HUES48 (cell line): Measurements from ENCODE around the gene NTN4.
A peak's percentile ranks its signal among the peaks of the same experiment; 100 is the strongest.
"Not testable (repeated sequence)": the region's sequence is repeated elsewhere in the genome, so short reads cannot be mapped to it uniquely, and the experiment has no call there.

ENCODE experiments used
- H3K27ac ChIP-seq: one replicate; pipeline ENCODE4 v1.7.0; 2013; ENCODE audit warnings: low read depth, low read length, inconsistent platforms
- H3K27me3 ChIP-seq: 2 replicates; pipeline ENCODE4 v1.6.1; 2013; ENCODE audit warnings: mild to moderate bottlenecking, low read length; ENCODE audit not compliant: control insufficient read depth, insufficient read depth
- H3K36me3 ChIP-seq: 2 replicates; pipeline ENCODE4 v1.6.1; 2013; ENCODE audit warnings: low read length; ENCODE audit not compliant: control insufficient read depth, insufficient read depth
- H3K4me1 ChIP-seq: 2 replicates; pipeline ENCODE4 v1.6.1; 2013; ENCODE audit warnings: mild to moderate bottlenecking, low read length; ENCODE audit not compliant: control insufficient read depth, insufficient read depth
- H3K4me3 ChIP-seq: 2 replicates; pipeline ENCODE4 v1.5.1; 2013; ENCODE audit warnings: mild to moderate bottlenecking, low read depth, low read length
- H3K9ac ChIP-seq: 2 replicates; pipeline ENCODE4 v1.6.1; 2013; ENCODE audit warnings: mild to moderate bottlenecking, low read depth, low read length, moderate library complexity
- H3K9me3 ChIP-seq: 2 replicates; pipeline ENCODE4 v1.6.1; 2013; ENCODE audit warnings: low read length; ENCODE audit not compliant: control insufficient read depth, insufficient read depth

Gene NTN4

GRCh38 chr12:95621725-95622124 lies 168.8 kb downstream of the NTN4 start:
- Histone ChIP-seq H3K9me3 (no peaks in the 10 kb centered on the region), H3K4me3 (no peak overlapping the region), H3K4me1 (peaks cover 15% of the 10 kb centered on the region; the same call in 1 of the 2 replicates), H3K9ac (no peak overlapping the region), H3K27me3 (no peaks in the 10 kb centered on the region), H3K27ac (no peak overlapping the region), H3K36me3 (no peaks in the 10 kb centered on the region)

GRCh38 chr12:95620171-95620570 lies 170.4 kb downstream of the NTN4 start:
- Histone ChIP-seq H3K9ac (no peak overlapping the region), H3K9me3 (no peaks in the 10 kb centered on the region), H3K4me1 (peaks cover 17% of the 10 kb centered on the region; the same call in 1 of the 2 replicates), H3K27me3 (no peaks in the 10 kb centered on the region), H3K27ac (no peak overlapping the region), H3K4me3 (no peak overlapping the region), H3K36me3 (no peaks in the 10 kb centered on the region)

DNA sequence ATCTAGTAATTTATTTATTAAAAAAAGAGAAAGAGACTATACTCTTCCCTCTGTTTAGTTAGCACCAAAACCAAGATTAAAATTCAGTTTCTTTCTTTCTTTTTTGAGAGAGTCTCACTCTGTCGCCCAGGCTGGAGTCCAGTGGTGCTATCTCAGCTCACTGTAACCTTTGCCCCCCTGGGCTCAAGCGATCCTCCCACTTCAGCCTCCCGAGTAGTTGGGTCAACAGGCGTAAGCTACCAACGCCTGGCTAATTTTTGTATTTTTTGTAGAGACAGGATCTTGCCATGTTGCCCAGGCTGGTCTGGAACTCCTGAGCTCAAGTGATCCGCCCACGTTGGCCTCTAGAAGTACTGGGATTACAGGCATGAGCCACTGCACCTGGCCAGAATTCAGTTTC lies 174.1 kb downstream of the NTN4 start:
- peaks cover 13% of the 10 kb centered on the region for H3K4me1 ChIP-seq
- H3K27me3 ChIP-seq, H3K9me3 ChIP-seq, H3K4me3 ChIP-seq, H3K36me3 ChIP-seq, H3K27ac ChIP-seq, H3K9ac ChIP-seq: not testable (repeated sequence)

DNA sequence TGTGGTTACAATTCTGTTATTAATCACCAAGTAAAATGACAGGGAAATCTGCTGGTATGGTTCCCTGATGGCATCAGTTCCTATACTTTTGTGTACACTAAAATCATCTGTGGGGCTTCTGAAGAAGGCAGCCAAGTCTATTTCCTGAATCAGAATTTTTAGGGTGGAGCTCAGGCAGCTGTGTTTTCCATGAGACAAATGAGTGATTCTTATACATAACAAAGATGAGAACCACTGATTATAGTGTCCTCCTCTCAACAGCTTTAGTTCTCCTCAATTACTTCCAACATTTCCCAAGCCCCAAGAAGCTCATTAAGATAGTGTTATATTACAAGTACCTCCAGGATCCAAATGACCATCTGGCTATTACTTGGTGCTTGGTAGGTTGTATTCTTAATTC lies 174.8 kb downstream of the NTN4 start:
- H3K4me3 ChIP-seq = no peak overlapping the region
- H3K4me1 ChIP-seq = peaks cover 19% of the 10 kb centered on the region
- H3K9ac ChIP-seq = no peak overlapping the region
- H3K27ac ChIP-seq = no peak overlapping the region
- H3K36me3 ChIP-seq = no peaks in the 10 kb centered on the region
- no peaks in the 10 kb centered on the region for H3K9me3 ChIP-seq
- H3K27me3 ChIP-seq = no peaks in the 10 kb centered on the region

DNA sequence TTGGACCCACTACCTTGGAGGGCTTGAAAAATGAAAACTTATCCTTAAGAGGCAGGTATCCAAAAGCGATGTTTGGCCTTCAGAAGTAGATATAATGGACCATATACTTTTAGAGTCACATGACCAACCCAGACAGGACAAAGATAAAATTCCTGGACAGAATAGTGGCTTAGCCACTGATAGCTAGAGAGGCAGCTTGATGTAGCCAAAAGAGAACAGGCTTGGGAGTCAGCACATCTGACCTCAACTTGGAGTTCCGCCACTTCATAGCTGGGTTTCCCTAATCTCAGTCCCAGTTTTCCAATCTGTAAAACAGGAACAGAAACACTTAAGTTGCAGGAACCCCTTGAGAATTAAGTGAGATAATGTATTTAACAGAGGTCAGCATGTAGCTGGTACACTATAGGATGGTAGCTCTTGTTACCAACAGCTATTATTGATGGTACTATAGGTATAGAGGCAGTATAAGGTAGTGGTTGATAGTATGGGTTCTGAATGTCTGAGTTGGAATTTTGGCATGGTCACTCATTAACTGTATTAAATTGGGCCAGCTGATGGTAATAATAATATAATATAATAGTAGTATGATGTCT lies 176.1 kb downstream of the NTN4 start:
- Histone ChIP-seq H3K9me3 (no peaks in the 10 kb centered on the region), H3K27me3 (no peaks in the 10 kb centered on the region), H3K27ac (no peak overlapping the region)

GRCh38 chr12:95613021-95613420 lies 177.5 kb downstream of the NTN4 start:
- peaks cover 28% of the 10 kb centered on the region for H3K4me1 ChIP-seq
- H3K36me3 ChIP-seq = no peaks in the 10 kb centered on the region
- no peaks in the 10 kb centered on the region for H3K9me3 ChIP-seq
- no peak overlapping the region for H3K27ac ChIP-seq
- H3K27me3 ChIP-seq = no peaks in the 10 kb centered on the region
- H3K4me3 ChIP-seq = no peak overlapping the region
- no peak overlapping the region for H3K9ac ChIP-seq

More for the DNA sequence above, 176.1 kb downstream of the NTN4 start:
- Histone ChIP-seq H3K36me3 (no peaks in the 10 kb centered on the region), H3K4me3 (no peak overlapping the region), H3K9ac (no peak overlapping the region), H3K4me1 (peaks cover 22% of the 10 kb centered on the region)

DNA sequence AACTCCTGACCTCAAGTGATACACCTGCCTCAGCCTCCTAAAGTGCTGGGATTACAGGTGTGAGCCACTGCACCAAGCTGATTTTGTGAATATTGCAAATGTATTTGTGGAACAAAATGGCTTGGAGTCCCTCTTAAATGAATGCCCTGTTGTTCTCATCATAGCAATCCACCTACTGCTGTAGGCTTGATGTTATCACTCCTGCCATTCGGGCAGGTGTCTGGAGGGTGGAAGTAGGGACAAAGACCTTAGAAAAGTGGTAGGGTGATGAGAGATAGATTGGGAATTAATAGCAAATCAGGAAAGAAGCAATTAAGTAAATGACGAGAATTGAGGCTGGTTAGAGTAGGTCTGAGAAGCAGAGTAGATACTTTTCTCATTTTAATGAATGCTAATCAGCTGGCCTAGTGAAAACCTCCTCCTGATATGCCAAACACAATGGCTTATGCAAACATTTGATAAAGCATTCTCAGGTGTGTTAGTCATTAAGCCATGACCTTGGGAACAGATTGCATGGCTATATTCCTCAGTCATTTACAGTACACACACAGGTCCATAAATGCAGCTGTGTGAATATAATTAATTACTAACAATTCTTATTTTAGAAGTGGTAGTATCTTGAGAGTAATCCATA lies 178.8 kb downstream of the NTN4 start:
- Histone ChIP-seq H3K36me3 (no peaks in the 10 kb centered on the region), H3K4me1 (peaks cover 40% of the 10 kb centered on the region), H3K27ac (peak overlapping the region; percentile 89), H3K4me3 (peak overlapping the region; percentile 16; the same call in 1 of the 2 replicates), H3K9ac (no peak overlapping the region), H3K9me3 (no peaks in the 10 kb centered on the region), H3K27me3 (no peaks in the 10 kb centered on the region)

DNA sequence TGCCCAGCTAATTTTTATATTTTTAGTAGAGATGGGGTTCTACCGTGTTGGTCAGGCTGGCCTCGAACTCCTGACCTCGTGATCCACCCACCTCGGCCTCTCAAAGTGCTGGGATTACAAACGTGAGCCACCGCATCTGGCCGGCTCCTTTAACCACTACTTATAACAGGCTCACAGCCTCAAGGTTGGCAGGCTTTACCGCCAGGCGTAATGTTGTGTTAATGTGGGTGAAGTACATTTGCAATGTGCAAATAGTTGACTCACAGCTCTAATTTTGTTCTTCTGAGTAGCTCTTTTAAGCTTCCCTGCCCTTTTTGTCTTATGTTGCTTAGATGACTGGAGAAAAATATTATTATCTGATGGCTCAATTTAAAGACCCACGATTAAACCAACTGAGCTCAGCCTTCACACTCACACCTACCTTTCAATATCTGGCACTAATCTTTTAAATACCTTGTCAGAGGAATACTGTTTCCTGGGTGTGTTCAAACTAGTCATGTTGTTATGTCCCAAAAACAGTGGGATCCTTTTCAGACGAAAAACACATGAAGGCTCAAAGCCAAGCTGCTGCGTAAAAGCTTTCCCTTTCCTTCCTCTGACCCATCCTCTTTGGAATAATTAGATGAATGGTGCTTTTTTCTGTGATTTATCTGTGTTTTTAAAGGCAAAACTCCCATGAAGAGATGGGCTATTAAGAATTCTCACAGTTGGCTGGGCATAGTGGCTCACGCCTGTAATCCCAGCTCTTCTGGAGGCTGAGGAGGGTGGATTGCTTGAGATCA lies 182.1 kb downstream of the NTN4 start:
- Histone ChIP-seq H3K9ac (no peak overlapping the region), H3K27ac (peak overlapping the region; percentile 84), H3K9me3 (no peaks in the 10 kb centered on the region), H3K27me3 (no peaks in the 10 kb centered on the region), H3K4me3 (no peak overlapping the region; the same call in 1 of the 2 replicates), H3K36me3 (no peaks in the 10 kb centered on the region), H3K4me1 (peaks cover 40% of the 10 kb centered on the region)
